Upper lobe of right lung (tissue), 1 donor: ENCODE measurements around the gene LPP. TPM values are rescaled to one million over a fixed set of nuclear protein-coding genes. Genes with fewer than 3 reads are reported as not detected.

Experiments used
- ATAC-seq: fragments of 200-7000 bp; cut with Tn5 transposase; one replicate; pipeline ENCODE4 v1.9.1; 2020; ENCODE audit warnings: mild to moderate bottlenecking, moderate library complexity
- DNase-seq: peaks from one replicate; pipeline ENCODE4 v3.0.0-alpha.2; 2020
- H3K27ac ChIP-seq: fragments of 200-600 bp; one replicate; pipeline ENCODE4 v1.8.0; 2022
- H3K27me3 ChIP-seq: fragments of 200-600 bp; one replicate; pipeline ENCODE4 v1.8.0; 2022; ENCODE audit warnings: mild to moderate bottlenecking
- H3K36me3 ChIP-seq: fragments of 200-600 bp; one replicate; pipeline ENCODE4 v1.8.0; 2022
- H3K4me1 ChIP-seq: fragments of 200-600 bp; one replicate; pipeline ENCODE4 v1.8.0; 2022
- H3K4me3 ChIP-seq: fragments of 200-600 bp; one replicate; pipeline ENCODE4 v1.8.0; 2022; ENCODE audit warnings: mild to moderate bottlenecking
- H3K9me3 ChIP-seq: fragments of 200-600 bp; one replicate; pipeline ENCODE4 v1.8.0; 2022
- CTCF ChIP-seq: fragments of 200-600 bp; IDR thresholded peaks from one replicate; pipeline ENCODE4 v1.8.0; 2022; ENCODE audit warnings: antibody characterized with exemption
- intact Hi-C: fragments of 100-400 bp; cut with DNase I; formaldehyde crosslinking; loops from one replicate; pipeline ENCODE4 v1.11.0; 2022
- total RNA-seq: library from RNA; stranded (reverse); fragmentation: NEBNext Ultra II Directional; extraction: Animal tissue kit (Norgen Biotek cat#: 25700); gene quantifications from one replicate; pipeline ENCODE4 v1.2.1, GENCODE V29; 2021
- donor health status: DM: no; HTN: yes; CAD: no; lungs with severe emphysema.

Gene LPP
- total RNA-seq, 1 donor from 2014 or later = 191 TPM

GRCh38 chr3:188486952-188487351 is 333.0 kb downstream of the LPP start:
- DNase-seq = no peak
- Histone ChIP-seq H3K9me3 (no peaks in the 10 kb centered on the region), H3K4me1 (no peaks in the 10 kb centered on the region), H3K27me3 (no peaks in the 10 kb centered on the region), H3K27ac (no peak overlapping the region), H3K4me3 (no peak overlapping the region), H3K36me3 (peaks cover 19% of the 10 kb centered on the region)
- intact Hi-C loops = no loop called here
- TF ChIP-seq CTCF = no peak
- ATAC-seq = no peak

GRCh38 chr3:188487652-188488051 is 333.7 kb downstream of the LPP start:
- intact Hi-C loops = no loop called here
- H3K36me3 ChIP-seq = peaks cover 19% of the 10 kb centered on the region
- H3K9me3 ChIP-seq = no peaks in the 10 kb centered on the region
- H3K27me3 ChIP-seq = no peaks in the 10 kb centered on the region
- TF ChIP-seq CTCF = no peak
- no peaks in the 10 kb centered on the region for H3K4me1 ChIP-seq
- DNase-seq = no peak
- H3K4me3 ChIP-seq = no peak overlapping the region
- H3K27ac ChIP-seq = no peak overlapping the region
- no peak for ATAC-seq

- intact Hi-C loops = no loop called here
- Histone ChIP-seq H3K4me3 (no peak overlapping the region), H3K27ac (no peak overlapping the region), H3K27me3 (no peaks in the 10 kb centered on the region), H3K9me3 (no peaks in the 10 kb centered on the region), H3K36me3 (peaks cover 19% of the 10 kb centered on the region), H3K4me1 (no peaks in the 10 kb centered on the region)
- no peak for TF ChIP-seq CTCF
- ATAC-seq = no peak
- DNase-seq = no peak
Observed at GRCh38 chr3:188488801-188489200, 334.8 kb downstream of the LPP start.

- DNase-seq = no peak
- Histone ChIP-seq H3K4me1 (no peaks in the 10 kb centered on the region), H3K27ac (no peak overlapping the region), H3K9me3 (no peaks in the 10 kb centered on the region), H3K27me3 (no peaks in the 10 kb centered on the region), H3K36me3 (peaks cover 14% of the 10 kb centered on the region), H3K4me3 (no peak overlapping the region)
- no peak for ATAC-seq
- intact Hi-C loops = no loop called here
- TF ChIP-seq CTCF = no peak
Observed at GRCh38 chr3:188489639-188490405, 335.9 kb downstream of the LPP start.

GRCh38 chr3:188490416-188490815 is 336.5 kb downstream of the LPP start:
- no peak for TF ChIP-seq CTCF
- no peaks in the 10 kb centered on the region for H3K9me3 ChIP-seq
- H3K27ac ChIP-seq = no peak overlapping the region
- intact Hi-C loops = no loop called here
- no peaks in the 10 kb centered on the region for H3K4me1 ChIP-seq
- H3K27me3 ChIP-seq = no peaks in the 10 kb centered on the region
- H3K36me3 ChIP-seq = peaks cover 8% of the 10 kb centered on the region
- H3K4me3 ChIP-seq = no peak overlapping the region
- DNase-seq (no peak), ATAC-seq (no peak)
